ENCODE measurements around the gene SYNGR1.

The SYNGR1 gene

GRCh38 chr22:39349967-39350726 is at the start of gene SYNGR1:
Gene SYNGR1, plus strand, starts transcription at chr22:39349991. Its CDS starts 20 bp downstream, at chr22:39350011.
- DNase-seq = no peak

DNA sequence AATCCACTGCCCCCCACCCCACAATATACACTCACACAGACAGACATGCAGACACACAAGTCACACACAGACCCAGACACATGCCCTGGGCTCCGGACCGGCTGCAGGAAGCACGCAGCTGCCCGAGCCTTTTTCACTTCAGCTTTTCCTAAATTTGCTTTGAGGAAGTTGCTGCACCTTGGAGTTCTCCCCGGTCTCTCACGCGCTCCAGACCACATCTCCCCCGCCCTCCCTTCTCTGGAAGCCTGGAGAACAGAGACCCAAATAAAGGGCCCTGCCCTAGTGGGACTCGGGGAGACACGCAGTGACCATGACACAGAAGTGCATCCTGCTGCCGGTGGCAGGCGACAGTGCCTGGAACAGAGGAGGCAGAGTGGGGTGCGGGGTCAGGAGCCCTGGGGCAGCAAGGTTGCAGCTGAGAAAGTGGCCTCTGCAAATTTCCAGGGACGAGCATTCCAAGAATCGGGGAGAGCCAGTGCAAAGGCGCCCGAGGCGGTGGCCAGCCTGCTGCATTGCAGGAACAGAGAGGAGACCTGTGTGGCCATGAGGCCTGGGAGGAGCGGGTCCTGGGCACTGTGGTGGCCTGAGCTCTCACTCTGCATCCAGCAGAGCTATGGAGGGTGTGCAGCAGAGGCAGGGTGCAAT is 49.5 kb upstream of the SYNGR1 start:
- no peak for DNase-seq

DNA sequence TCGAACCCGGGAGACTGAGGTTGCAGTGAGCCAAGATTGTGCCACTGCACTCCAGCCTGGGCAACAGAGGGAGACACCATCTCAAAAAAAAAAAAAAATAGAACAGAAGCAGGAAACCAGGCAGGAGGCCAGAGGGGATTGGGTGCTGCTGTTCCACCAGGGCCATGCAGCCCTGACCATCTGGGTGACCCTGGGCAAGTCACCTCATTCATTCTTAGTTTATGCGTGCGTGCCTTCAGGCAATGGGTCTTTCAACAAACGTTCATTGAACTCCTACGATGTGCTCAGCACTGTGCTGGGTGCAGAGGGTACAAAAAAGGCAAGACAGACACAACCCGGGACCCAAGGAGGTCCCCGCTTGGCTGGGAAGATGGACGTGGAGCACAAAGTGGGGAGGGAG is 48.7 kb upstream of the SYNGR1 start:
- DNase-seq = no peak

GRCh38 chr22:39301926-39302325 is 47.9 kb upstream of the SYNGR1 start:
- no peak for DNase-seq

- DNase-seq = no peak
Measured at GRCh38 chr22:39302431-39302960, 47.3 kb upstream of the SYNGR1 start.

GRCh38 chr22:39303358-39303757 is 46.4 kb upstream of the SYNGR1 start:
- no peak for DNase-seq

DNA sequence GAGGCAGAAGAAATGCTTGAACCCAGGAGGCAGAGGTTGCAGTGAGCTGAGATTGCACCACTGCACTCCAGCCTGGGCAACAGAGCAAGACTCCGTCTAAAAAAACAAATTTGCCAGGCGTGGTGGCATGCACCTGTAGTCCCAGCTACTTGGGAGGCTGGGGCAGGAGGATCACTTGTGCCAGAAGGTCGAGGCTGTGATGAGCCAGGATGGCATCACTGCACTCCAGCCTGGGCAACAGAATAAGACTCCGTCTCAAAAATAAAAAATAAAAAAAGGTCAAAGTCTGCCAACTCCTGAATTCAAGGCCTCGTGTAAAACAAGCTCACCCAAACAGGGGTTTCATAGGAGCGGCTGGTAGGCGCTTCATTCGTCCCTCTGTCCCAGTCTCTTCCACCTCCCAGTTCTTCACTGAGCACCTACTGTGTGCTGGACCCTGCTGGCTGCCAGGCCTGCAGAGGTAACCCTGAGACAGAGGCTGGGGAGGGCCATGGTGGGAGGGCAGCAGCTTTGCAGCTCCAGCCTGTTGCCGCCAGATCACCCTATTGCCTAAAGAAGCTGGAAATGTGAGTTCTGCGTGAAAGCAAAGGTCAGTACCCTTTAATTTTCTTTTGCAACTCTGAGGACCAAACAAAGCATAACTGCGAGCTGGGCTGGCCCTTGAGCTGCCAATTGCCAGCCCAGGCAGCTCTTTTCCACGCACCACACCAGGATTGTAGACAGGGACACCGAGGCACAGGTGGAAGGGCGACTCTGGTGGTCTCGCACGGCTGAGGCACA is 45.7 kb upstream of the SYNGR1 start:
- DNase-seq = no peak

DNA sequence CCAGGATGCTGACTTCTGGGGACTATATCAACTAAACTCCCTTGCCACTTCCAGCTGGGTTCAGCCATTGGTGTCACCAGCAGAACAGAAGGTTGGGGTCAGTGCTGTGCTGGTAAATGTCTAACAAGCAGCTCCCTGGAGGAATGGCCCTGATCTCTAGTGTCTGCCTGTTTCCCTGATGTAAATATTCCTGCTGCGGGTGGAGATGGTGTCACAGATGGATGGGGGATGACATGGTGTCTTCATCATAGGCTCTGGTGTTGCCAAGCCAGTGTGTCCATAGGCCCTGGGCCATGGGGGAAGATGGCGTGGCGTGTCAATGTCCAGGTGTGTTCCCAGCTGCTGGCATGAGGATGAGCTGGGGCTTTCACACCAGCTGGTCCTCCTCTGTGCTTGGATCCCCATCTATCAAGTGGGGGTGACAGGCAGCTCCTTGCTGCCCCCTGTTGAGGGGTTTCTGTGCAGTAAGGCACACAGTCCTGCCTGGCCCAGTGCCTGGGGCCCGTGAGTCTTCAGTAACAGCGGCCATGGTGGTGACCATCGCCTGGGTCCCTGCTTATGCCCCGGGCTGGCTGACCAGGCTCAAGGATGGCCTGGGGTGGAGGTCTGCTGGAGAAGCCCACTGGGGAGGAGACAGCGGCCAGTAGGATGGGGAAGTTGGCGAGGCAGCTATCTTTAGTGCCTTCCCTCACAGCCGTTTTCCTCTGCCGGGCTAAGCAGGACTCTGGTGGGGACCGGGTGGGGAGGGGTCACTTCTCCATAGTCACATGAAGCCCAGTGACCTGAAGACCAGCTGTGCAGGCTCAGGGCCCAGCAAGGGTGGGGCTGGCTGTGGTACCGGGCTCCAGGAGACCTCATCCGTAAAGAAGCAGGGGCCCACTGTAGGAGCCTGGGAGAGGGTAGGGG is 43.1 kb upstream of the SYNGR1 start:
- DNase-seq = no peak

DNA sequence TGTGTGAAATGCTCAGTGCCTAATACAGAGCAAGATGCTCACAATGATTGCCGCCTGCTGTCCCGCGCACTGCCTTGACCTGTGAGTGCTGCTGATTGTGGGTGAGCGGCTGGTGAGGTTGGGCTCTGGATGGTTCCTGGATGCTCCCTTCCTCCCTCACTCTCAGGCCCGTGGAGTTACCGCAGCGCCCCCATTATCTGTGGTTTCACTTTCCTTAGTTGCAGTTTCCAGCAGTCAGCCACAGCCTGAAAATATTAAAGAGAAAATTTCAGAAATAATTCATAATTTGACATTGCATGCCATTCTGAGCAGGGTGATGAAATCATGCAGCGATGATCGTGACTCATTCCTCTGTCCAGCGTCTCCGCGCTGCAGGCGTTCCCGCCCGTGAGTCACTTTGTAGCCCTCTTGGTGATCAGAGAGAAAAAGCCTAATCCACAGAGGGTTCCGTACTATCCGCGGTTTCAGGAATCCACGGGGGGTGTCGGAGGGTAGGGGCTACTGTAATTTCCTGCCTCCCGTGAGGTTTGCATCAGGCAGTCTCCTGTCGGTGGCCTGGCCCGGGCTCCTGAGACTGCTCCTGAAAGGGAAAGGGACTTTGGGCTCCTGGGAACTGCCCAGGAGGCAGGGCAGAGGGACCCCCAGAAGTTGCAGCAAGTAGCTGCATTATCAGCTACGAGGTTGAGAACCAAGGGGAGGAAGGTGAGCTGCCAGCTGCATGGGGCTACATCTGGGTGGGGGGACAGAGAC is 41.0 kb upstream of the SYNGR1 start:
- DNase-seq = no peak

DNA sequence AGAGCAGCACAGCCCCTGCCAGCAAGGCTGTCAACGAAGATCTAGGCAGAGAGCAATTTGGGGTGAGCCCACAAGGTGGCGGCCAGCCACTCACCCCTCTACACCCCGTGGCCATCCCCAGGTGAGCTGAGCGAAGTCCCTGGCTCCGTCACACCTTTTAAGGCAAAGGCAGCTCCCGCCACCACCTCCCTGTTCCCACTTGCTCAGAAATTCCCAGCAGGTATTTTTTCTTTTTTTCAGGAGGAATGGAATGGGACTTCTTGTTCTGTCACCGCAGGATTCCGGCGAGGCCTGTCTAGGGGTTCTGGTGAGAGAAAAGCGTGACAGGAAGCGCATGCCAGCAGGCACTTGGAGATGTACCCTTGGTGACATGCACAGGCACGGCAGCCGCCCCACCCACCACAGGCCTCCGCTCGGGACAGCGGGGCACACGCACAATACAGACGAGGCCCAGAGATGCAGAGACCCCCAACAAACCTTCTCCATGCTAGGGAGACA is 40.4 kb upstream of the SYNGR1 start:
- no peak for DNase-seq

GRCh38 chr22:39309881-39310714 is 39.7 kb upstream of the SYNGR1 start:
- no peak for DNase-seq

DNA sequence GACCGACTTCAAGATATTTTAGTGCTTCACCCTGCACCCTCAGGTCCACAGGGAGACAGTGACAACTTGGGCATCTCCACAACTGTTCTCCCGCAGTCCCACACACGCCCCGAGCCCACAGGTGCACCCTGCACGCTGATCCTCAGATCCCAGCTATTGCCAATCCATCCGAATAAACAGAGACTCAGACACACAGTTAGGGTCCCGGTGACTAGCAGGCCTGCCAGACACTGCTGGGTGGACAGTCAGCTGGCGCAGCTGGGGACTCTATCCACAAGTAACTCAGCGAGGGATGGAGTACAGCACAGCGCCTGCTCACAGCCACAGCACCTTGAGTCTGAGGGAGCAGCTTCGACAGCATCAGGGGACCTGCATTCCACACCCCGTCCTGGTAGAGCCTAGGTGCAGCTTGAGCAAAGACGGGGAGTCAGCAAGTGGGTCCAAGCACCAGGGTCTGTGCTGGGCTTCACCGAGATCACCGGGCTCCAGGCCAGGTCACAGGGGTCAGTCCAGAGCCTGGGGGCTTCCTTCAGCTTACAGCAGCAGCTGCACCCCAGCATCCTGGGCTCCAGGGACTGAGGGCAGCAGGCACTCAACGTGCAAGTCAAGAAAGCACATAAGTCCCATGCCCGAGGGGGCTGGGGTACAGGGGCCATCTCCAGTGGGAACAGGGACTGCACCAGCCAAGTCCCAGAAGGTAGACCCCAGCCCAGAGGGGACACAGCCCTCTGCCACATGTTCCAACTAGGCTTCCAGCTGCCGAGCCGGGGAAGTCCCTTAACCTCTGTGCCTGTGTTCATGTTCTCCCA is 38.0 kb upstream of the SYNGR1 start:
- no peak for DNase-seq

DNA sequence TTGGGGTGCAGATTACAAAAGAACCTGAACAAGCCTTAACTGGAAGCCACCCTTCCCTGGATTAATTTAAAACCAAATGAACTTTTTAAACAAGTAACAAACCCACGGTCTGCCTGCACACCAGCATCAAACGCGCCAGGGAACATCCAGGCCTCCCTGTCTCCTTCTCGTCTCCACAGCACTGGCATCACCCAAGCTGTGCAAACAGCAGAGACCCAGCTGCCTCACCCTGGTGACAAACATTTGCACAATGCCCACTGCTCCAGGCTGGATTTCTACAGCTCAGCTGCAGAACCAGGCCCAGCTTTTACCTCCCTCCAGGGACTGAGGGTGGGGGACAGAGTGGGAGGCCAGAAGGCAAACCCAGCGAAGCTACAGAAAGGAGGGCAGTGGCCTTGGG is 37.4 kb upstream of the SYNGR1 start:
- no peak for DNase-seq

DNA sequence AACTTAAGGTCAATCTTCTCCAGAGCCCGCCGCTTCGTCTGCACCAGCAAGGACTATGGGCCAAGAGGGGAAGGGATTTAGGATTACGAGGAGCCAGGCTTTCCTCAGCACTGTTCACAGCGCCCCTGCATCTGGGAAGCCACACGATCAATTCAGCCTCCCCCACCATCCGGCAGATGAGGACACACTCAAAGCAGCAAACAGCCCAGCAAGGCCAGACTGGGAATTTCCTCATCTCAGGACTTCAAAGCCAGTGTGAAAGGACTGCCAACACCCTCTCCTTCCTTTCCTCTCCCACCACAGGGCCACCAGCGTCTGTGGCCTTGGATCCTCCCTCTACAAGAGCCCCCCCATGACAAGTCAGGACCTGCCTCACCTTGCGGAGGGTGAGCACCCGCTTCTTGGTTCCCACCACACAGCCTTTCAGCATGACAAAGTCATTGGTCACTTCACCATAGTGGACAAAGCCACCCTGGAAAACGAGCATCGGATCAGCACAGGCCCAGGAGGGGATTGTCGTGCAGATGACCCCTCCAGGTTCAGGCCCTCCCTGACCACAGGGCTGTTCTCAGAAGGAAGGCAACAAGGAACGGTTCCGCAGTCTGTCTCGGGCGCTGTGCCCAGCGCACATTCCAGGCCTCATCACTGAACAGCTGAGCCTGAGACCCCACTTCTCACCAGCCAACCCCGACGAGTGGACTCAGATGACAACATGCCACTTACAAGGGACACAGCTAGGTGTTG is 36.4 kb upstream of the SYNGR1 start:
- no peak for DNase-seq

GRCh38 chr22:39314251-39314971 is 35.4 kb upstream of the SYNGR1 start:
- DNase-seq = no peak

DNA sequence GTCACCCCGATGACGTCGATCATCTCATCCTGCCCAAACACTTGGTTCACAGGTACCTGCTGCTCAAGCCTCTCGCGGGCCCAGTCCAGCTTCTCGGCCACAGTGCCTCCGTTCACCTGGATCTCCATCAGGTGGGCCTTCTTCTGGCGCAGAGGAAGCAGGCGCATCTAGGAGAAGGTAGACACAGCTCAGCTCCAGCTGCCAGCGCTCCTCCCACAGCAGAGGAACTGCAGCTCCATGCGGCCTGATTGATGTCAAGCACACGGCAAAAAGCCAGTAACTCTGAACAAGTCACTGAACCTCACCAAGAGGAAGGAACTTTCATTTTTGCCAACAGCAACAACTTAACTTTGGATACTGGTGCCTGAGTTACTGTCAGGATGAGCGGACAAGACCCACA is 34.4 kb upstream of the SYNGR1 start:
- no peak for DNase-seq

DNA sequence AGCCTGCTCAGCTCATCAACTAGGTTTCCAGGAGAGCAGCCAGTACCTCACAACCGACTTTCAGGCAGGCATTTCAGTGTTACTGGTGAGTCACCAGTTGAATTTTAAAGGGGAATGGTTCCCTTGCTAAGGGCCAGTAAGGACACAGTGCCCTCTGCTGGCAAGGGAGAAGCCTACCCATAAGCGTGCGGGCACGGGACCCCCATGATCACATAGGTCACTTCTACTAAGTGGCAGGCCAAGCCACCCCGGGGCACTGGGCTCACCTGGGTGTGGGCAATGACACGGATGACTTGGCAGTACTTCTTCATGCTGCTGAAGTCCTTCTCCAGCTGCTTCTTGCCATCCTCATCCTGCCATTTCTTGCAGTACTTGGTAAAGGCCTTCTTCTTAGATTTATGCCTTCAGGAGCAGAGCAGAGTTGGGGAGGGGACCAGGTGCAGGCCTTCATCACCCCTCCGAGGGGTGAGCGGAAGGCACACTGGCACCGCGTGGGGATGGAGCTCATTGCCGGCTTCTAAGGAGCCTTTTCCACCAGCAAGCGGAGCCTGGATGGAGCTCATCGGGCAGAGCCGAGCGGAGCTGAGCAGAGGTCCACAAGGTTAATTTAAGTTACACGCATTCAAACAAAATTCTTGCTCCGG is 33.2 kb upstream of the SYNGR1 start:
- peak; percentile 66 for DNase-seq

All from activated CD4-positive, CD25-positive, alpha-beta regulatory T cell treated with anti-CD3 and anti-CD28 coated beads, Interleukin-2, amount 50 U/mL, for 72 hours (primary cell).